GM12872 (cell line): ENCODE results near the gene SULF2.

Experiments used
- CTCF ChIP-seq: IDR thresholded peaks from 3 replicates; pipeline ENCODE4 v1.5.1; 2011; ENCODE audit warnings: low read depth, mild to moderate bottlenecking, low read length, moderate library complexity; ENCODE audit not compliant: insufficient read depth

The SULF2 gene

GRCh38 chr20:47684306-47685080, 100.8 kb downstream of the SULF2 start:
- TF ChIP-seq CTCF = no peak

GRCh38 chr20:47682916-47683315, 102.4 kb downstream of the SULF2 start:
- TF ChIP-seq CTCF = no peak

GRCh38 chr20:47682028-47682783, 103.1 kb downstream of the SULF2 start:
- TF ChIP-seq CTCF = no peak

- no peak for TF ChIP-seq CTCF
Observed at GRCh38 chr20:47680804-47681529, 104.3 kb downstream of the SULF2 start.

GRCh38 chr20:47679462-47679861, 105.8 kb downstream of the SULF2 start:
- no peak for TF ChIP-seq CTCF

GRCh38 chr20:47678536-47678935, 106.7 kb downstream of the SULF2 start:
- TF ChIP-seq CTCF = no peak
